Loucy (cell line): ENCODE measurements around the gene SVOPL.

ENCODE experiments used
- H2AFZ ChIP-seq: fragments of 200-600 bp; sonication (generic); 2 replicates; pipeline ENCODE4 v1.6.0; 2016; ENCODE audit warnings: antibody characterized with exemption, mild to moderate bottlenecking, low read length, moderate library complexity
- H3F3A ChIP-seq: fragments of 200-600 bp; 2 replicates; pipeline ENCODE4 v1.6.0; 2016; ENCODE audit warnings: antibody characterized with exemption, low read depth, mild to moderate bottlenecking
- H3K27me3 ChIP-seq: fragments of 200-600 bp; sonication (generic); 2 replicates; pipeline ENCODE4 v1.6.1; 2014; ENCODE audit warnings: low read length, mild to moderate bottlenecking; ENCODE audit not compliant: insufficient read depth, poor library complexity, severe bottlenecking
- H3K36me3 ChIP-seq: fragments of 200-600 bp; sonication (generic); 2 replicates; pipeline ENCODE4 v1.6.1; 2016; ENCODE audit warnings: low read length; ENCODE audit not compliant: insufficient read depth
- H3K4me1 ChIP-seq: fragments of 200-600 bp; sonication (generic); 2 replicates; pipeline ENCODE4 v1.5.1; 2014; ENCODE audit warnings: low read length, mild to moderate bottlenecking; ENCODE audit not compliant: insufficient read depth, poor library complexity, severe bottlenecking
- H3K4me2 ChIP-seq: fragments of 200-600 bp; sonication (generic); 2 replicates; pipeline ENCODE4 v1.6.0; 2014; ENCODE audit warnings: antibody characterized with exemption, low read length, low read depth, mild to moderate bottlenecking; ENCODE audit not compliant: poor library complexity, severe bottlenecking
- H3K4me3 ChIP-seq: fragments of 200-600 bp; sonication (generic); 2 replicates; pipeline ENCODE4 v1.5.1; 2014; ENCODE audit warnings: low read length, mild to moderate bottlenecking, mixed read lengths; ENCODE audit not compliant: poor library complexity, severe bottlenecking
- H3K79me2 ChIP-seq: fragments of 200-600 bp; sonication (generic); 2 replicates; pipeline ENCODE4 v1.6.1; 2014; ENCODE audit warnings: low read length; ENCODE audit not compliant: insufficient read depth
- H3K9ac ChIP-seq: fragments of 200-600 bp; sonication (generic); 2 replicates; pipeline ENCODE4 v1.6.0; 2014; ENCODE audit warnings: mild to moderate bottlenecking, low read depth, low read length, moderate library complexity; ENCODE audit not compliant: poor library complexity, severe bottlenecking
- H3K9me2 ChIP-seq: fragments of 200-600 bp; sonication (generic); replicated peaks from 2 replicates; pipeline ENCODE4 v1.6.1; 2016; ENCODE audit warnings: low read depth, low read length, mixed read lengths
- H3K9me3 ChIP-seq: fragments of 200-600 bp; sonication (generic); 2 replicates; pipeline ENCODE4 v1.6.1; 2014; ENCODE audit warnings: mild to moderate bottlenecking, antibody characterized with exemption, low read length, low read depth; ENCODE audit not compliant: insufficient read depth
- H4K20me1 ChIP-seq: fragments of 200-600 bp; sonication (generic); 2 replicates; pipeline ENCODE4 v1.6.0; 2014; ENCODE audit warnings: antibody characterized with exemption, low read length, mild to moderate bottlenecking; ENCODE audit not compliant: insufficient read depth, poor library complexity, severe bottlenecking
- EZH2phosphoT487 ChIP-seq: fragments of 200-600 bp; IDR thresholded peaks from 2 replicates; pipeline ENCODE4 v1.6.1; 2018; ENCODE audit warnings: antibody characterized with exemption, mild to moderate bottlenecking, moderate library complexity, borderline replicate concordance
- TF ChIP-seq, protein P1 (sequence below): fragments of 200-600 bp; sonication (generic); conservative IDR thresholded peaks from 2 replicates; pipeline ENCODE4 v1.5.1; 2014; ENCODE audit warnings: mild to moderate bottlenecking, antibody characterized with exemption, low read length

The SVOPL gene

GRCh38 chr7:138588986-138589385 lies 112.2 kb downstream of the SVOPL start:
- no peaks in the 10 kb centered on the region for H3K27me3 ChIP-seq
- H3K9ac ChIP-seq = no peak overlapping the region
- H3K4me2 ChIP-seq = no peak overlapping the region
- H3K4me1 ChIP-seq = no peaks in the 10 kb centered on the region
- no peaks in the 10 kb centered on the region for H3K9me2 ChIP-seq
- H3K9me3 ChIP-seq = no peaks in the 10 kb centered on the region
- no peaks in the 10 kb centered on the region for H3F3A ChIP-seq
- H4K20me1 ChIP-seq = no peaks in the 10 kb centered on the region
- H2AFZ ChIP-seq = no peak overlapping the region
- no peak for TF ChIP-seq EZH2phosphoT487
- TF ChIP-seq, protein P1, sequence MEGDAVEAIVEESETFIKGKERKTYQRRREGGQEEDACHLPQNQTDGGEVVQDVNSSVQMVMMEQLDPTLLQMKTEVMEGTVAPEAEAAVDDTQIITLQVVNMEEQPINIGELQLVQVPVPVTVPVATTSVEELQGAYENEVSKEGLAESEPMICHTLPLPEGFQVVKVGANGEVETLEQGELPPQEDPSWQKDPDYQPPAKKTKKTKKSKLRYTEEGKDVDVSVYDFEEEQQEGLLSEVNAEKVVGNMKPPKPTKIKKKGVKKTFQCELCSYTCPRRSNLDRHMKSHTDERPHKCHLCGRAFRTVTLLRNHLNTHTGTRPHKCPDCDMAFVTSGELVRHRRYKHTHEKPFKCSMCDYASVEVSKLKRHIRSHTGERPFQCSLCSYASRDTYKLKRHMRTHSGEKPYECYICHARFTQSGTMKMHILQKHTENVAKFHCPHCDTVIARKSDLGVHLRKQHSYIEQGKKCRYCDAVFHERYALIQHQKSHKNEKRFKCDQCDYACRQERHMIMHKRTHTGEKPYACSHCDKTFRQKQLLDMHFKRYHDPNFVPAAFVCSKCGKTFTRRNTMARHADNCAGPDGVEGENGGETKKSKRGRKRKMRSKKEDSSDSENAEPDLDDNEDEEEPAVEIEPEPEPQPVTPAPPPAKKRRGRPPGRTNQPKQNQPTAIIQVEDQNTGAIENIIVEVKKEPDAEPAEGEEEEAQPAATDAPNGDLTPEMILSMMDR = no peak
- H3K36me3 ChIP-seq = peaks cover 35% of the 10 kb centered on the region
- no peaks in the 10 kb centered on the region for H3K79me2 ChIP-seq
- no peak overlapping the region for H3K4me3 ChIP-seq

GRCh38 chr7:138587485-138587884 lies 113.7 kb downstream of the SVOPL start:
- Histone ChIP-seq H3K4me3 (no peak overlapping the region), H3K9ac (no peak overlapping the region), H3K79me2 (no peaks in the 10 kb centered on the region), H4K20me1 (no peaks in the 10 kb centered on the region), H2AFZ (no peak overlapping the region), H3F3A (no peaks in the 10 kb centered on the region), H3K9me3 (no peaks in the 10 kb centered on the region), H3K36me3 (peaks cover 50% of the 10 kb centered on the region), H3K9me2 (no peaks in the 10 kb centered on the region), H3K4me2 (no peak overlapping the region), H3K27me3 (no peaks in the 10 kb centered on the region), H3K4me1 (no peaks in the 10 kb centered on the region)
- TF ChIP-seq, protein P1 = no peak
- TF ChIP-seq EZH2phosphoT487 = no peak

- Histone ChIP-seq H3K9ac (no peak overlapping the region), H3K36me3 (peaks cover 68% of the 10 kb centered on the region), H3K79me2 (no peaks in the 10 kb centered on the region), H3K4me3 (no peak overlapping the region), H3K4me2 (no peak overlapping the region), H4K20me1 (no peaks in the 10 kb centered on the region), H3F3A (no peaks in the 10 kb centered on the region), H3K9me3 (no peaks in the 10 kb centered on the region), H3K9me2 (no peaks in the 10 kb centered on the region), H3K27me3 (no peaks in the 10 kb centered on the region), H3K4me1 (no peaks in the 10 kb centered on the region), H2AFZ (no peak overlapping the region)
- no peak for TF ChIP-seq EZH2phosphoT487
- TF ChIP-seq, protein P1 = no peak
Measured at GRCh38 chr7:138585283-138585993, 115.7 kb downstream of the SVOPL start.
